ENCODE measurements around the gene CPD.

Gene CPD

GRCh38 chr17:30354701-30355100 is 24.0 kb upstream of the CPD start:
- no peak for DNase-seq (ENCODE audit: low read depth in 2 of 2)

GRCh38 chr17:30357476-30357875 is 21.3 kb upstream of the CPD start:
- DNase-seq (ENCODE audit: low read depth in 2 of 2): no peak

- no peak for DNase-seq (ENCODE audit: low read depth in 2 of 2)
Measured at GRCh38 chr17:30358055-30358760, 20.5 kb upstream of the CPD start.

GRCh38 chr17:30360086-30360808 is 18.5 kb upstream of the CPD start:
- DNase-seq (ENCODE audit: low read depth in 2 of 2): no peak

DNA sequence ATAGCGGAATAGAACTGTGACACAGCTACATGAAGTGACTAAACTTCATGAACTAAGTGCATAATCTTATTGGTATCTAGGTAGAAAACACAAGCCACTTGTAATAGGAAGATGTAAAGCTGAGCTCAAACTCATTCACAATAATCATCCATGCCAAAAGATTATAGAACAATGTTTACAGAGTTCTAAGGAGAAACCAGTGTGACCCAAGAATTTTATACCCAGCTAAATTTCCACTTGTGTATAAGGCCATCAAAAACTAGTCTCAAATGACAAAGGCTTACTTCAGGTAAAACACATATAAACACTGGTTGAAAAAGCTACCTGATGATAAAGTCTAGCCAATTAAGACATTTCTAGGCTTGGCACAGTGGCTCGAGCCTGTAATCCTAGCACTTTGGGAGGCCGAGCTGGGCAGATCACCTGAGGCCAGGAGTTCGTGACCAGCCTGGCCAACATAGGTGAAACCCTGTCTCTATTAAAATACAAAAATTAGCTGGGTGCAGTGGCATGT is 16.9 kb upstream of the CPD start:
- no peak for DNase-seq (ENCODE audit: low read depth in 2 of 2)

DNA sequence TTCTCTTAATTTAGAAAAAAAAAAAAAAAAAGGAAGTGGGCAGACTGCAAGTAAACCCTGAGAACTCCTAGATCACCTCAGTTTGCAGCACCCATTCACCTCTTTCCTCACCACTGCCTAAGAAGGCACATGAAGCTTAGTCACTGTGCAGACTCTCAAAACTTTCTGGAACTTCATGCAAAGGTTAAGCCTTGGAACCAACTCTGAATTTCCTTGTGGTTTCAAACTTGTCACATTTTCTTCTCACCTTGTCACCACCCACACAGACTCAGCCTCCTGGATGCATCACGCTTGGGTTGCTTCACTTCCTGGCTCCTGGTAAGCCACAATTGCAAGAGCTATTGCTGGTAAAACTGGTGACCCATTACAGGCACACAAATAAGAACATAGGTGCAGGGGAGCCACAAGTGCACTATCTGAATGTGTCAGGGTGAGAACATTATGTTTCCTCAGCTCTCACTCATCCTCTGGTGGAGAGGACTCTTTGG is 15.0 kb upstream of the CPD start:
- DNase-seq (ENCODE audit: low read depth in 2 of 2): peak; percentile 66 to 77

DNA sequence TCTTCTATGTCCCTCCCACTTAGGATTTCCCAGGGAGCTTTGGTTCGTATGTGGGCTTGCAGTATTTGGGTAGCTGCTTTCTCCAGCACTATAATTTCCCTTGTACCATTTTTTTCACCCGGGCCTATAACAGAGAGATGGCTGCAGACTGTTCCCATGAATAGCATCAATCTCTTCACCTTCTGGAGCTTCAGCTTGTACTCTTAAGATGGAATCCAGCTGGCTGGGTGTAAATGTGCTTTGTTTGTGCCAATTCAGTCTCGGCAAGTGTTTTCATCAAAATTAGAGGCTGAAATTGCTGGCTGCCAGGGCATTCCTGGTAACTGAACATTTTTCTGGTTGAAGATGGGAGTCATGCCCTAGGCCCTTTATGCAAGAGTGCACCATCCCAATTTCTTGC is 12.2 kb upstream of the CPD start:
- DNase-seq (ENCODE audit: low read depth in 2 of 2): no peak

- DNase-seq (ENCODE audit: low read depth in 2 of 2): no peak
Measured at GRCh38 chr17:30368912-30369720, 9.6 kb upstream of the CPD start.

DNA sequence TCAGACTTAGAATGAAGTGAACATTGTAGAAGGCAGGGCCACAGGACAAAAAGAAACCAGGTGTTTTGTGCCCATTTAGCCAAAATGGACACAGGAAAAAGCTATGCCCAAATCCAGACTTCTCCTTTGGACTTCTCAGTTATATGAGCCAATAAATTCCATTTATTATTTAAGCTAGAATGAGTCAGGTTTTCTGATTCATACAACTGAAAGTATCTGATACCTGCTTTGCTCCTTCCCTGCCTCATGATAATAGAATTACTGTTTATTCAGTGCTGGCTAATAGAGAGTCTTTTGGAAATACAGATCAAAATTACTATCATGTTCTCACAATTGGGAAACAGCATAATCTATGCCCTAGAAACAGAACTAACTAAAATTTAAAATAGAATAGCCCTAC is 8.7 kb upstream of the CPD start:
- no peak for DNase-seq (ENCODE audit: low read depth in 2 of 2)

GRCh38 chr17:30372755-30373154 is 6.0 kb upstream of the CPD start:
- peak in 1 of 2 donors; percentile 28 for DNase-seq (ENCODE audit: low read depth in 2 of 2)

DNA sequence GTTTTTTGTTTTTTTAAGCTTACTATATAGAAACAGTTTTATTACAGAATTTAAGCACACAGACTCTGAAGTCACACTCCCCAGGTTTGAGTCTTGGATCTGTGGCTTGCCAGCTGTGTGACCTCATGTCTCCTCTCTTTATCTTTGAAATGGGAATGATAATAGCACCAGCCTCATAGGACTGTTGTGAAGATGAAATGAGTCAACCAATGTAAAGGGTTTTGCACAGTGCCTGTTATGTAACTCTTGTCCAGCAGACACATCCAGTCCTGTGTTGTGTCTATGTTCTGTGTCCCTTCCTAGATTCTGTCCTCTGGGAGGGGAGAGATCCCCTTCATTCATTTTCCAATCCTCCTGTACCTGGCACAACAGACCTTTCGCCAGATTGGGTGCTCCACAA is 3.1 kb upstream of the CPD start:
- DNase-seq (ENCODE audit: low read depth in 2 of 2): no peak

- DNase-seq (ENCODE audit: low read depth in 2 of 2): peak in 1 of 2 donors; percentile 51
Measured at GRCh38 chr17:30376621-30377452, 1.9 kb upstream of the CPD start.

DNA sequence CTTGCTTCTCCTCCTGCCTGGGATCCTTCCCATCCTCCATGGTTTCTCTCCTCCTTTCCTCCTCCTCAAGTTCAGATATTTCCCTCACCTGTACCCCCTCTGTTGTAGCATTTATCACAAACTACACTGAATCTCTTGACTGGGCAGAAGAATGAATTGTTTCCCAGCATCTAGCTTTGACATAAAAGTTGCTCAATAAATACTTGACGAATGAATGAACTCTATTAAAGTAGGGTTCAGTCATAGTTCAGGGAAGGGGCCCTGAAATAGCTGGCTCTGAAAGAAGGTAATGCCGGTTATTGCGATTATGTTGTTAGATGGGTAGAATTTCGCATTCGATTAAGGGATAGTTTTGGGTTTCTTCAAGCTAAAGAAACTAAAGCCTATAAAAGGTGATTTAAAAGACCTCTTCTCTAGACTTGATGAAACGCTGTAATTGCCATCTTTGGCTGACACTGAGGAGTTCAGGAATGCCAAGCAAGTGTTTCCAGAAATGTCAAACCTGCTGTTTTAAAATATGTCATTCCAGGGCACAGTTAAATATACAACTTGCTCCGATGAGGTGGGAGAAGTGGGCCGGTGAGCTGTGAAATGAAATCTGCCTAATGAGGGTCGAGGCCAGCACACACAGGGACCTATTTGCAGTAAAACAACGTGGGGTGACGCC is 1.0 kb upstream of the CPD start:
- DNase-seq (ENCODE audit: low read depth in 2 of 2): no peak

DNA sequence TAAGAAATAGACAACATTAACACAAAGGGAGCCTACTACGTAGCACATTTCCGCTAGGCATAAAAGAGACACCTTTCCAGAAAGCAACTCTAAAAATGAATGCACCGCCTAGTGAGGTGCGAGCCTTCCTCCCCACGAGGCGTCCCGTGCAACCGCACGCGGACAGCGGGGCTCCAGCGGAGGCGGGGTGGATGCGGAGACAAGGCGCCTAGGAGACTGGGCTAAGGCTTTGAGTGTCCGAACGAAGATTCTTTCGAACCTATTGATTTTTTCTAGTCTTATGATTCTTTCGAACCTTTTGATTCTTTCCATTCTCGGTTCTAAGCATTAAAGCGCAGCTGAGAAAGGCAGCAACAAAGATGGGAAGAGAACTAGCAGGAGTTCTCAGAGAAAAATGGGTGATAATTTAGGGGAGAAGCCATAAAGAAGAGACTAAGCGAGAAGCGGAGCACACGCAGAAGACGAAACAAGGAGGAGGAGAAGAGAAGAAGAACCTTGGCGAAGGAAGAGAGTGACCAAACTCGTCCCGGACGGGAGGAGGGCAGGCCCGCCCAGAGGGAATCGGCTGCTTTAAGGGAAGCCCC is 394 bp upstream of the CPD start:
- no peak for DNase-seq (ENCODE audit: low read depth in 2 of 2)

- DNase-seq (ENCODE audit: low read depth in 2 of 2): no peak
Measured at GRCh38 chr17:30379303-30379902, 676 bp downstream of the CPD start.

- no peak for DNase-seq (ENCODE audit: low read depth in 2 of 2)
Measured at GRCh38 chr17:30379903-30380381, 1.2 kb downstream of the CPD start.

DNA sequence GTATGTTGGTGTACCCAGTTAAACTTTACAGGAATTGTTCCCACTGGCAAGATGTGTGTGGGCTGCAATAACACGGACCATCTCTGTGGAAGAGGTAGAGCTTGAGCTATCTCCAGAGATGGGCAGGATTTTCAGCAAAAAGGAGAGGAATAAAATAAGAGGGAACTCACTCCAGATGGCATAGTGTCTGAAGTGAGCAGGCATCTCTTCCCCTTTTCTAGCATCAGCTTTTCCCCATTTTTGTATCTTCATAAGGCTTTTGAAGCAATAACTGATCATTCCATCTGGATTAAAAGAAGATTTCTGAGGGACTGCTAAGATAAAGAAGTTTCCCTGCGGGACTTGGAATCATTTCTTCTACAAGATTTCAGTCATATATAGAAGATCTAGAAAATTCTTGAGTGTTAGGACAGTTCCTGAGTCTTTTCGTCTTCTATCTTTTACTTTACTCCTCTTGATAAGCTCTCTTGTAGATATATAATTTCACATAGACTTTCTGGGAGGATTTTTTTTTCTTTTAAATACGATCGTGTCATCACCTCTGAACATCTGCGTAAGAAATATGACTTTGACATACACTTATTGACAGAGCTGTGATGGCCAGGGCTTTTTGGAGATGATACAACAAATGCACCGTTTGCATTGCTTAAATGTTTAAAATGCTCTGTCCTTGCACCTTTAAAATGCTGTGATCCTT is 2.1 kb downstream of the CPD start:
- DNase-seq (ENCODE audit: low read depth in 2 of 2): no peak

DNA sequence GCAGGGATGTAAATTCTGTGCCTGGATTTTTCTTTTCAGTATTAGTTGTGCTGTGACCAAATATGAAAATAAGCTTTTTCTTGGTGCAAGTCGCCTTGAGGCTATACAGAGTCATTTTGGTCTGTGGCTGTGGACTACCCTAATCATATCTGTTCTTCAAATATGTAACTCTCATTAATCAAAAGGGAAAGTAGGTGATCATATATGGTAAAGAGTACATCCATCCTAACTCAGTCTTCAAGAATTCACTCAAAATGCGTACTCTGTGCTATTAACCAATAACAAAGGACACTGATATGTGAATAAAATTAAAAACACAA is 2.6 kb downstream of the CPD start:
- DNase-seq (ENCODE audit: low read depth in 2 of 2): no peak

DNA sequence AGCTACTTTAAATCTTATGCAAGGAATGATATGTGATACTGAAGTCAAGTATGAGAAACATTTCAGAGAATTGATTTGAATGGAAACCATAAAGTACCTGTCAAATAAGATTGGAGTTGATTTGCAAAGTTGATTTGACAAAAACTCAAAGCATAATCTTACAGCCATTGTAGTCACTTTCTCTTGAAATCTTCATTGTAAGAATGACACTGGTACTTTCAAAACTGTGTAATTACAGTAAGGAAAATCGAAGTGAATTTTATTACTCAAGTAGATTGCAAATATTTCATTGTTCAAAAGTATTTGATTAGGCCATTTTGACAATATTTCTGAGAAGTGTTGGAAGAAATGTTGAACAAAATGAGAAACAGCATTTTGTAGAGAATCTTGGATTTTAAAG is 3.6 kb downstream of the CPD start:
- no peak for DNase-seq (ENCODE audit: low read depth in 2 of 2)

All from activated CD4-positive, alpha-beta T cell treated with anti-CD3 and anti-CD28 coated beads for 24 hours (primary cell).